Parathyroid adenoma (tissue), 2 donors: ENCODE data around the gene GPHA2.

ENCODE experiments used
- H2AFZ ChIP-seq: fragments of 300-600 bp; sonication (generic); one replicate; pipeline ENCODE4 v1.7.0; 2017; ENCODE audit warnings: antibody characterized with exemption, mild to moderate bottlenecking
- H3K27ac ChIP-seq: fragments of 300-600 bp; sonication (generic); one replicate; pipeline ENCODE4 v1.7.0; 2017
- H3K27me3 ChIP-seq: fragments of 300-600 bp; sonication (generic); one replicate; pipeline ENCODE4 v1.7.0; 2017; ENCODE audit warnings: low read length; ENCODE audit not compliant: control insufficient read depth, insufficient read depth
- H3K36me3 ChIP-seq: fragments of 300-600 bp; sonication (generic); one replicate; pipeline ENCODE4 v1.7.0; 2017; ENCODE audit warnings: low read length; ENCODE audit not compliant: control insufficient read depth, insufficient read depth
- H3K4me1 ChIP-seq: fragments of 300-600 bp; sonication (generic); one replicate; pipeline ENCODE4 v1.7.0; 2017; ENCODE audit warnings: control low read depth
- H3K4me2 ChIP-seq: fragments of 300-600 bp; sonication (generic); one replicate; pipeline ENCODE4 v1.7.0; 2017; ENCODE audit warnings: low read length
- H3K4me3 ChIP-seq: fragments of 300-600 bp; sonication (generic); one replicate; pipeline ENCODE4 v1.7.0; 2017; ENCODE audit warnings: low read depth, low read length
- H3K79me2 ChIP-seq: fragments of 300-600 bp; sonication (generic); one replicate; pipeline ENCODE4 v1.7.0; 2017; ENCODE audit warnings: control low read depth
- H3K9ac ChIP-seq: fragments of 300-600 bp; sonication (generic); one replicate; pipeline ENCODE4 v1.7.0; 2017; ENCODE audit warnings: mild to moderate bottlenecking
- H3K9me3 ChIP-seq: fragments of 300-600 bp; sonication (generic); one replicate; pipeline ENCODE4 v1.7.0; 2017; ENCODE audit warnings: low read length; ENCODE audit not compliant: control insufficient read depth
- TF ChIP-seq, protein P1 (sequence below): fragments of 300-600 bp; sonication (generic); IDR thresholded peaks from one replicate; pipeline ENCODE4 v1.7.0; 2017; ENCODE audit warnings: antibody characterized with exemption, mild to moderate bottlenecking
- donor health status: primary hyperparathyroidism.

Gene GPHA2

DNA sequence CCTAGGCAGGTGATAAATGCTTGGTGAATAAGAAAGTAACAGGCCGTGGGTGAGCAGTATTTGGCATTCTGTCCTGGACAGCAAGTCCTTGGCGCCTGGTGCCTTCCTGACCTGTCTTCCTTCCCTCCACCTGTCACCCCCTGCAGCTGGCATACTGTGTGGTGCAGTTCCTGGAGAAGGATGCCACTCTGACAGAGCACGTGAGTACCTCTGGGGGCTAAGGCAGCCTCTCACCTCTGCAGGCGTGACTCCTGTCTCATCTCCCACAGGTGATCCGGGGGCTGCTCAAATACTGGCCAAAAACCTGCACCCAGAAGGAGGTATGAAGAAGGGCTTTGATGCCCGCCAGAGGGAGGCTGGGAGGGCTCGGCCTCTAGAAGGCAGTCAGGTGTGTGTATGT, 4.4 kb downstream of the GPHA2 start:
- H3K27me3 ChIP-seq: no peaks in the 10 kb centered on the region
- no peak overlapping the region for H2AFZ ChIP-seq
- H3K9ac ChIP-seq: no peak overlapping the region
- H3K4me3 ChIP-seq: no peak overlapping the region
- H3K4me2 ChIP-seq: no peak overlapping the region
- TF ChIP-seq, protein P1, sequence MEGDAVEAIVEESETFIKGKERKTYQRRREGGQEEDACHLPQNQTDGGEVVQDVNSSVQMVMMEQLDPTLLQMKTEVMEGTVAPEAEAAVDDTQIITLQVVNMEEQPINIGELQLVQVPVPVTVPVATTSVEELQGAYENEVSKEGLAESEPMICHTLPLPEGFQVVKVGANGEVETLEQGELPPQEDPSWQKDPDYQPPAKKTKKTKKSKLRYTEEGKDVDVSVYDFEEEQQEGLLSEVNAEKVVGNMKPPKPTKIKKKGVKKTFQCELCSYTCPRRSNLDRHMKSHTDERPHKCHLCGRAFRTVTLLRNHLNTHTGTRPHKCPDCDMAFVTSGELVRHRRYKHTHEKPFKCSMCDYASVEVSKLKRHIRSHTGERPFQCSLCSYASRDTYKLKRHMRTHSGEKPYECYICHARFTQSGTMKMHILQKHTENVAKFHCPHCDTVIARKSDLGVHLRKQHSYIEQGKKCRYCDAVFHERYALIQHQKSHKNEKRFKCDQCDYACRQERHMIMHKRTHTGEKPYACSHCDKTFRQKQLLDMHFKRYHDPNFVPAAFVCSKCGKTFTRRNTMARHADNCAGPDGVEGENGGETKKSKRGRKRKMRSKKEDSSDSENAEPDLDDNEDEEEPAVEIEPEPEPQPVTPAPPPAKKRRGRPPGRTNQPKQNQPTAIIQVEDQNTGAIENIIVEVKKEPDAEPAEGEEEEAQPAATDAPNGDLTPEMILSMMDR: no peak
- no peaks in the 10 kb centered on the region for H3K4me1 ChIP-seq
- H3K79me2 ChIP-seq: no peaks in the 10 kb centered on the region
- no peaks in the 10 kb centered on the region for H3K9me3 ChIP-seq
- H3K36me3 ChIP-seq: no peaks in the 10 kb centered on the region
- H3K27ac ChIP-seq: no peak overlapping the region

DNA sequence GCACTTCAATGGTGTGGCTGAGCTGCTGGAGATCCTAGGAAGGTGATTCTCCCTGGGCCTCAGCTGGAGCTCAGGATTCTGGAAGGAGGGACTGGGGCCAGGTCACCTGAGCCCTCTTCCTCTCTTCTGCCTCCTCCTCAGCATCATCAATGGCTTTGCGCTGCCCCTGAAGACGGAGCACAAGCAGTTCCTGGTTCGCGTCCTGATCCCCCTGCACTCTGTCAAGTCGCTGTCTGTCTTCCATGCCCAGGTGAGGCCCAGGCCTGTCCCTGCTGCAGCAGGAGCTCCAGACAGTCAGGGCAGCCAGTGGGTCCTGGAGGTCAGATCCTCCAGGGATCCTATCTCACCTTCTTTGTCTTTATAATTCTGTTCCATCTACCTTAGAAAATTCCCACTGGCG, 5.4 kb downstream of the GPHA2 start:
- TF ChIP-seq, protein P1: no peak
- H3K4me1 ChIP-seq: no peaks in the 10 kb centered on the region
- H3K4me2 ChIP-seq: no peak overlapping the region
- H3K9me3 ChIP-seq: no peaks in the 10 kb centered on the region
- H3K9ac ChIP-seq: no peak overlapping the region
- H3K36me3 ChIP-seq: no peaks in the 10 kb centered on the region
- H3K4me3 ChIP-seq: no peak overlapping the region
- no peak overlapping the region for H3K27ac ChIP-seq
- H3K27me3 ChIP-seq: no peaks in the 10 kb centered on the region
- no peaks in the 10 kb centered on the region for H3K79me2 ChIP-seq
- no peak overlapping the region for H2AFZ ChIP-seq

DNA sequence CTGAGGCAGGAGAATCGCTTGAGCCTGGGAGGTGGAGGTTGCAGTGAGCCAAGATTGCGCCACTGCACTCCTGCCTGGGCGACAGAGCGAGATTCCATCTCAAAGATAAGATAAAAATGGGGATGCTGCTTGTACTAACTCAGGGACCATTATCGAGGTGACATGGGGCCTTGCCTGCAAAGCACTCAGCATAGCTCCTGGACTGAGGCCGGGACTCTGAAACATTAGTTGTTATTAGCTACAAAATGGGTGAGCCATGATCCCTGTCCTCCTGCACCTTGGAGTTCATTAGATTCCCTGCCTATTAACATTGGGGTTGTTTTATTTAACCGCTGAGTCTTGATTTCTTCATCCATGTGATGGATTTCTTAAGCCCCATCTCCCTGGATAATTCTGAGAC, 6.1 kb downstream of the GPHA2 start:
- no peaks in the 10 kb centered on the region for H3K36me3 ChIP-seq
- no peak overlapping the region for H3K9ac ChIP-seq

DNA sequence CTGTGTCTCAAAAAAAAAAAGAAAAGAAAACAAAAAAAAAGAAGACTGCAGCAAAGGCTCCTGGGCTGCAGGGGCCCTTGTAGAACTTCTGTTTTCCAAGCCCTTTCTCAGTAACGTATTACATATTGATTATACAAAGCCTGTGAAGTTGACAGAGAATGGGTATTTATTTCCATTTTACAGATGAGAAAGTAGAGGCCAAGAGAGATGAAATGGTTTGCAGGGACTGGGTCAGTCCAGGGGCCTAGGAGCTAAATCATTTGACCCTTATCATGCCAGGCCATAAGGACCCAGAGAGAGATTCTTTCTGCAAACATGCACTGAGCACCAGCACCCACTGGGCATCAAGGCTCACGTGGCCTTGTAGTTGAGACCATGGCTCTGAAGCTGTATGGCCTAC, 6.7 kb downstream of the GPHA2 start:
- Histone ChIP-seq H3K27me3 (no peaks in the 10 kb centered on the region), H3K9me3 (no peaks in the 10 kb centered on the region), H2AFZ (no peak overlapping the region), H3K36me3 (no peaks in the 10 kb centered on the region), H3K27ac (no peak overlapping the region), H3K4me3 (no peak overlapping the region), H3K9ac (no peak overlapping the region), H3K79me2 (no peaks in the 10 kb centered on the region), H3K4me1 (no peaks in the 10 kb centered on the region), H3K4me2 (no peak overlapping the region)
- TF ChIP-seq, protein P1: no peak

More for the DNA sequence above, 6.1 kb downstream of the GPHA2 start:
- H3K79me2 ChIP-seq: no peaks in the 10 kb centered on the region
- no peak overlapping the region for H3K27ac ChIP-seq
- no peaks in the 10 kb centered on the region for H3K4me1 ChIP-seq
- no peak overlapping the region for H3K4me2 ChIP-seq
- no peaks in the 10 kb centered on the region for H3K27me3 ChIP-seq
- TF ChIP-seq, protein P1: no peak
- no peak overlapping the region for H2AFZ ChIP-seq
- no peak overlapping the region for H3K4me3 ChIP-seq
- H3K9me3 ChIP-seq: no peaks in the 10 kb centered on the region

DNA sequence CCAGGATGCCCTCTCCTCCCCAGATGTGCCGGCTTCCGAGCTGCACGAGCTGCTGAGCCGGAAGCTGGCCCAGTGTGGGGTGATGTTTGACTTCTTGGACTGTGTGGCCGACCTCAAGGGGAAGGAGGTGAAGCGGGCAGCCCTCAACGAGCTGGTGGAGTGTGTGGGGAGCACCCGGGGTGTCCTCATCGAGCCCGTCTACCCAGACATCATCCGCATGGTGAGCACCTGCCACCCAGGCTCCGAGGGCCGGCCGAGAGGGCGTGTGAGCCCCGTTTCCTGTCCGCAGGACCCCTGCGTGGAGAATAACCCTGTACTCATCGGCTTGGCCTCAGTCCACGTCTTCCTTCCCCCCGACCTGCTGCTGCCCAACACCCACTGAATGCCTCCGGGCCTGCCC, 9.0 kb downstream of the GPHA2 start:
- Histone ChIP-seq H3K36me3 (no peaks in the 10 kb centered on the region), H3K9me3 (no peaks in the 10 kb centered on the region), H3K4me2 (no peak overlapping the region), H3K79me2 (no peaks in the 10 kb centered on the region), H3K4me3 (no peak overlapping the region), H3K27me3 (no peaks in the 10 kb centered on the region), H3K4me1 (peaks cover 2% of the 10 kb centered on the region), H3K9ac (no peak overlapping the region), H3K27ac (no peak overlapping the region), H2AFZ (no peak overlapping the region)
- TF ChIP-seq, protein P1: no peak
